Effector memory CD4-positive, alpha-beta T cell (primary cell): ENCODE results near the gene NDOR1.

Experiments used
- DNase-seq, 3 donors: peaks; one replicate each; pipeline ENCODE4 v3.0.0-alpha.2; 2020
- H3K27ac ChIP-seq: 2 replicates; pipeline ENCODE4 v1.7.0; 2013; ENCODE audit warnings: mild to moderate bottlenecking, low read length, moderate library complexity; ENCODE audit not compliant: insufficient read depth, poor library complexity, severe bottlenecking
- H3K27me3 ChIP-seq: replicated peaks from 2 replicates; pipeline ENCODE4 v1.7.0; 2013; ENCODE audit warnings: mild to moderate bottlenecking, low read length; ENCODE audit not compliant: insufficient read depth, control insufficient read depth, poor library complexity, severe bottlenecking
- H3K36me3 ChIP-seq: 2 replicates; pipeline ENCODE4 v1.7.0; 2013; ENCODE audit warnings: mild to moderate bottlenecking, low read length, moderate library complexity; ENCODE audit not compliant: control insufficient read depth, insufficient read depth
- H3K4me1 ChIP-seq: 2 replicates; pipeline ENCODE4 v1.7.0; 2013; ENCODE audit warnings: low read length, mild to moderate bottlenecking; ENCODE audit not compliant: control insufficient read depth, insufficient read depth, poor library complexity, severe bottlenecking
- H3K4me3 ChIP-seq: 2 replicates; pipeline ENCODE4 v1.7.0; 2013; ENCODE audit warnings: low read length, low read depth, mild to moderate bottlenecking; ENCODE audit not compliant: insufficient read depth, poor library complexity, severe bottlenecking
- H3K9me3 ChIP-seq: 2 replicates; pipeline ENCODE4 v1.7.0; 2013; ENCODE audit warnings: mild to moderate bottlenecking, low read length, moderate library complexity; ENCODE audit not compliant: control insufficient read depth

The NDOR1 gene

DNA sequence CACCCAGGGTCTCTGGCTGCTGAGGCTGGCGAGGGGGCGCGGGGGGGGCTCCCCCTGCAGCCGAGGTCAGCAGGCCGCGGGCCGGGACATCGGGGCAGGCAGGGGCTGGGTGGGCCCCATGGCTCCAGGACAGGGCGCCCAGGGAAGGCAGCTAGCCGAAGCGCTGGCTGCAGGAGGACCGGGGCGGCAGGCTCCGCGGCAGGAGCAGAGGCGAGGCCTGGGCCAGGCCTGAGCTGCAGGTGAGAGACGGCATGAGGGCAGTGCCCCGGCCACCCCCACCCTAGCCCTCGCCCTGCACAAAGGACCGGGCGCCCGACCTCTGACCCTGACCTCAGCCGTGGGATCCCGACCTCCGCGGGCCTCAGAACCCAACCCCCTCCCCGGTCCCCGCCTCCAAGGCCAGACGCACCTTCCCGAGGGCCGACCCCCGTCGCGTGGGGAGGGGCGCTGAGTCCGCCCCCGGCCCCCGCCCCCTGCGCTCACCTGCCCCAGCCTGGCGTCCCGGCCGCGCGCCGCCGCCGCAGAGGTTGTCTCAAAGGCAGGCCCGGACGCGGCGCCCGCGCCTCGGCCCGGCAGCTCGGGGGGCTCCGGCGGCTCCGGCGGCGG lies 16.1 kb downstream of the NDOR1 start:
- DNase-seq: no peak
- Histone ChIP-seq H3K36me3 (no peaks in the 10 kb centered on the region), H3K4me3 (peak overlapping the region; percentile 39), H3K27me3 (no peaks in the 10 kb centered on the region), H3K9me3 (no peaks in the 10 kb centered on the region), H3K4me1 (peaks cover 20% of the 10 kb centered on the region), H3K27ac (no peak overlapping the region)

DNA sequence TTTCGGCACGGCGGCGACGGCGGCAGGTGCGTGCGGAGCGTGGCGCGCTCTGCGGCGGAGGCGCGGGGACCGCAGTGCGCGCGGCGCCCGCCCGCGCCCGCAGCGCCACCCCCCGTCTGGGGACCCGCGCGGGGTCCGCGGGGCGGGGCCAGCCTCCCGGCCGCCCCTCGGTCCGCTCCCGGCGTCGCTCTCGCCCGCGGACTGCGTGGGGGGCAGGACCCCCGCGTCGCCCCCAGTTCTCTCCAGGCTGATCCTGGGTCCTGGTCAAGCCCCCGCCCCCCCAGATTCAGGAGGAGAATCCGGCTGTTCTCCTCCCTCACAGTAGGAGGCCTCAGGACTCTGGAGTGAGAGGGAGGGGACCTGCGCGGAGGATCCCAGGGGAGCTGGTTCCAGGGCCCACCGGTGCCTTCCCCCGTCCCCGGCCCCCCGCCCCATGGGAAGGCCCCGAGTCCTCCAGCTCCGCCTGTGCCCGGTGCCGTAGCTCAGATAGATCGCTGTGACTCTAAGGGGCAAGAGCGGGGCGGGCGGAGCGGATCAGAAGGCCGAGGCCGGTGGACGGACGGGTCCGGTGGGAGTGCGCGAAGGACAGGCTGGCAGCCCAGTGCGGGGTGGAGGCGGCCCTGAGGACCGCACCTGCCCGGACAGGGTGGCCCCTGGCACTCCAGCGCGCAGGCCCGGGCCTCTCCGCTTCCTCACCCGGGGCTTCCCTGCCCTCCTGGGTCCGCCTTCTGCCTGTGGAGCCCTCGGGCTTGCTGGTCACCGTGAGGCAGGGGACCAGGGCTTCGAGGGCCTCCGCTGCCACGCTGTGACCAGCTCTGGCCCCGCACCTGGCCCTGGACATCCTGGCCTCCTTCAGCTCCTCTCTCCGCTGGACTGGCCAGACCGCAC lies 16.9 kb downstream of the NDOR1 start, which contains the start of gene RNF208:
TSS of gene RNF208 (minus strand) at position 51 of the 888 bp plus-strand sequence. CDS start 1,028 bp downstream, outside the sequence.
- Histone ChIP-seq H3K4me3 (peak within 1 kb of the TSS; percentile 60), H3K27me3 (no peaks in the 10 kb centered on the region), H3K27ac (peak within 1 kb of the TSS; percentile 53), H3K36me3 (no peaks in the 10 kb centered on the region), H3K9me3 (no peaks in the 10 kb centered on the region), H3K4me1 (peaks cover 22% of the 10 kb centered on the region)
- DNase-seq: no peak

DNA sequence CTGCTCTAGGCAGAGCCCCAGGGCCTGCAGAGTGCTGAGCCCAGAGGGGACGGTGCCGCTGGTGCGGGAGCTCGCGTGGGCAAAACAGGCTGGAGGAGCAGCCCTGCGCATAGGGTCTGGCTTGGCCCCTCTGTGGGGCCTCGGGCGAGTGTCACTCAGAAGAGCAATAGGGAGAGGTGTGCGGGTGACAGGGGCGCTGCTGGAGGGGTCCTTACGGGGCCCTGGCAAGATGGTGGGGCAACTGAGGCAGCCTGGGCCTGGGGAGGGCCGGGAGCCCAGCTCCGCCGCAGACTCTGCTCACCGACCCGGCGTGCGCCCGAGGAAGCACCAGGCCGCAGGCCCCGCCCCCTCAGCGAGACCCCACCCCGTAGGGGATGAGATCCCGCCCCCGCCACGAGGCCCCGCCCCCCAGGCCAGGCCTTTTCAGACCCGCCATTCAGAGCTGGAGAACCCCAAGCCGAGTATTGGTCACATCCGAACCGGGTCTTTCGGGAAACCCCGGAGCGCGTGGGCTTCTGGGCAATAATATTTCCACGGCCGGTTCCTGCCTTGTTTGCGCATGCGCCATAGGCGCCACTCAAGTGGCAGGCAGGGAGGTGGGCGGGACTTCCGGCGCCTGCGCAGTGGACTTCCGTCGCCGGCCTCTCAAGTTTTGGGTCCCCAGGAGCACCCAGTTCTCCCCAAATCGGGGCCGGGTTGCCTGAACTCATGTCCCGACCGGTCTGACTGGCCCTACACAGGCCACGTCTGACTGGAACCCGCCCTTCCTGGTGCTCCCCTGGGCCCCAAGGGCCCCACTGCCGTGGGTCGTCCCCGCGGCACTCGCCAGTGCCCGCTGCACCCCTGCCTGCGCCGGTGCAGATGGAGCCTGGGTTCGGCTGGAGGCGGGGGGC lies 17.8 kb downstream of the NDOR1 start:
- peak overlapping the region; percentile 82 for H3K4me3 ChIP-seq
- peak; percentile 98 for DNase-seq
- peaks cover 22% of the 10 kb centered on the region for H3K4me1 ChIP-seq
- H3K27ac ChIP-seq: peak overlapping the region; percentile 86
- no peaks in the 10 kb centered on the region for H3K36me3 ChIP-seq
- H3K9me3 ChIP-seq: no peaks in the 10 kb centered on the region
- no peaks in the 10 kb centered on the region for H3K27me3 ChIP-seq

DNA sequence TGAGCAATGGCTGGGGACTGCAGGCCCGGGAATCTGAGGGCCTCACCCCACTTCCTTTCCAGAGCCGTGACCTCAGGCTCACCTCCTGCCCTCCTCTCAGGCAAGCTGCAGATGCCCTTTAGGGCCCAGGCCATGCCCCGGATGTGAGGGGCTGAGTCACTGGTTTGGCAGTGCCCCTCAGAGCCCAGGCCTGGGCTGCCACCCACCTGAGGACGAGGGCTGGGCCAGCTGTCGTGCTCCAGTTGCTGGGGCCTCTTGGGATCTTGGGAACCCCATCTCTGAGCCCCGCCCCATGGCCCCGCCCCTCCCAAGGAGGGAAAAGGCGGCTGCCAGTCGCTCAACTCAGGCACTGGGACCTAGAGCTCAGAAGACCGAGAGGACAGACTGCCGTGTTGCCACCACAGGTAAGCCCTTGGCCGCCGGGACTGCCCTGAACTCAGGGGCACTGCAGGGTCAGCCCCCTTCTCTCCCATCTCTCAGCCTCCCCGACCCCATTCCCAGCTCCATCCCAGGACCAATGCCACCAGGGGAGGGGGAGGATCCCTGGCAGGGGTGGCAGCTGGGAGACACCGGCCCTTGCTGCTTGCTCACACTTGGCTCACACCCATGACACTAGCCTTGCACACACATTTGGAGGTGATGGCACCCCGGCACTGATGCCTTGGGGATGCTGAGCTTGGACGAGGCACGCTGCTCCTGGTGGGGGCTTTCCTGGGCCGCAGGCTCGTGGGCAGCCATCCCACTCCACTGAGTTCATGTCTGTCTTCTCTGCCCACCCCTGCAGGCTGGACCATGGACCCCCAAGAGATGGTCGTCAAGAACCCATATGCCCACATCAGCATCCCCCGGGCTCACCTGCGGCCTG lies 19.6 kb downstream of the NDOR1 start, which contains the start of gene CYSRT1:
TSS of gene CYSRT1 (plus strand) at position 345 of the 865 bp plus-strand sequence. CDS start at position 793, 448 bp downstream.
- H3K27ac ChIP-seq: peak within 1 kb of the TSS; percentile 86
- H3K9me3 ChIP-seq: no peaks in the 10 kb centered on the region
- H3K36me3 ChIP-seq: no peaks in the 10 kb centered on the region
- peak within 1 kb of the TSS; percentile 82 for H3K4me3 ChIP-seq
- DNase-seq: no peak
- no peaks in the 10 kb centered on the region for H3K27me3 ChIP-seq
- H3K4me1 ChIP-seq: peaks cover 22% of the 10 kb centered on the region

DNA sequence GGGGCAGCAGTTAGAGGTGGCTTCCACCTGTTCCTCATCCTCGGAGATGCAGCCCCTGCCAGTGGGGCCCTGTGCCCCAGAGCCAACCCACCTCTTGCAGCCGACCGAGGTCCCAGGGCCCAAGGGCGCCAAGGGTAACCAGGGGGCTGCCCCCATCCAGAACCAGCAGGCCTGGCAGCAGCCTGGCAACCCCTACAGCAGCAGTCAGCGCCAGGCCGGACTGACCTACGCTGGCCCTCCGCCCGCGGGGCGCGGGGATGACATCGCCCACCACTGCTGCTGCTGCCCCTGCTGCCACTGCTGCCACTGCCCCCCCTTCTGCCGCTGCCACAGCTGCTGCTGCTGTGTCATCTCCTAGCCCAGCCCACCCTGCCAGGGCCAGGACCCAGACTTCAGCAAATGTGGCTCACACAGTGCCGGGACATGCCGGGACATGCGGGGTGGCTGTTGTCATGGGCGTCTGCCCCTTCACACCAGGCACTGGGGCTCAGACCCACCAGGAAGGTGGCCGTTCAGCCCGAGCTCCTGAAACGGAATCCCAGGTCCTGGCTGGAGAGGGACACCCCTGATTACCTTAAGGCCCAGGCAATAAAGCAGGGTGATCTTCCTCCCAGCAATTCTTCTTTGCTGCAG lies 20.3 kb downstream of the NDOR1 start:
- Histone ChIP-seq H3K27ac (no peak overlapping the region), H3K27me3 (peaks cover 4% of the 10 kb centered on the region), H3K9me3 (no peaks in the 10 kb centered on the region), H3K4me1 (peaks cover 22% of the 10 kb centered on the region), H3K4me3 (no peak overlapping the region), H3K36me3 (no peaks in the 10 kb centered on the region)
- DNase-seq: no peak

DNA sequence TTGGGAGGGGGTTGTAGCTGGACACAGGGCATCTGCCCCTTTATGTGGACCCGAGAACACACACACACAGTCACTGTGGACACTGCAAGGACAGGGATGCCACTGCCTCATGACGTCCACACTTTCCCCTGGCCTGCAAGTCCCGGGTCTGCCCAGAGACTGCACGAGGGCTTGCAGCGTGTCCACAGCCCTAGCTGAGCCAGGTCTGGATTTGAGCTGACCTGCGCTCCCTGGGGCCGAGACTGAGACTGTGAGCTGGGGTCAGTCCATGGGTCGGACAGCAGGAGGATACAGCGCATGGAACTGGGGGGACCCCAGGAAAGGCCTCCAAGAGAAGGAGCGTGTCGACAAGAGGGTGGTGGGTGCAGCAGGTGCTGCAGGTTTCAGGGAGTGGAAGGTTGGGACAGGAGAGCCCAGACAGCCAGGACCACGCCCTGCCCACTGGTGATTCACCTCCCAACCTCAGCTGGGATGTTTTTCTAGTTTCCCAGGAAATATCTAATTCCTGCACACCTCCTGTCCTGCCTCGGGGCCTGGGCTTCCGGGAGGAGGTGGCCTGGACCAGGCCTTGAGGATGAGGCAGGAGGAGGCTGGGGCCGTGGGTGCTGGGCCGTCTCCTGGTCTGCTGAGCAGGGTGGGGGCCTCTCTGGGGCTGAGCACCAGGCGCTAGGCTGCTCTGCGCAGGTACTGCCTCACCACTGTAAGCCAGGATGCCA lies 21.0 kb downstream of the NDOR1 start:
- Histone ChIP-seq H3K27me3 (peaks cover 4% of the 10 kb centered on the region), H3K36me3 (no peaks in the 10 kb centered on the region), H3K9me3 (no peaks in the 10 kb centered on the region), H3K4me1 (peaks cover 22% of the 10 kb centered on the region), H3K4me3 (no peak overlapping the region), H3K27ac (no peak overlapping the region)
- DNase-seq: no peak

DNA sequence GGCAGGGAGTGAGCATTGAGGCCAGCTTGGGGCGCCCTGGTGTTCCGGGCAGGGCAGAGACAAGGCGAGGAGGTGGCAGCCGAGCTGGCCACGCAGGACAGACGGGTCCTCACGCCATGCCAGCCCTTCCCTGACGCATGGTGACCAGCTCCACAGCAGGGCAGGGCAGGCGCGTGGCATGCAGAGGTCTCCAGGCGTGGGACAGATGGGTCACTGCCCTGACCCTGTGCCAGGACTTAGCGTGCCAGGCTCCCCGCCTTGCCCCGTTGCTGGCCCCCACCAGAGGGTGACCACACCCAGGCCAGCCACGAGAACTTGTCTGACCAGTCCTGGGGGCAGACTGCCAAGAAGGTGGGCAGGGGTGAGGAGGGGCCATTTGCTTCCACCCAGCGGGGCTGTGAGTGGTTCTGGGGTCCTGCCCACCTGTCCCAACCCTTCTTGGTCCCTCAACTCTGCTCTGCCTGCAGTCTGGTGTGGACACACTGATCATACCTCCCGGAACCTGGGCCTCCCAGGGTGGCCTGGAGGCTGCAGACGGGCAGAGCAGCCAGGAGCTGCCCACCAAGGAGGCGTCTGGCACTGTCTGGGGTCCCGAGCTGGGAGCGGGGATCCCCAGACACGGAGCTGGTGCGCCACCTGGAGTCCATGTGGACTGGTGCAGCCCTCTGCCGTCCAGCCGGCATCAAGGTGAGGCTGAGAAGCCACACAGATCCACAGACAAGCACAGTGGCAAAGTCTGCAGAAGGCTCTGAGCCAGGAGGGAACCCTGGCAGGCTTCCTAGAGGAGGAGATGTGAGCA lies 21.8 kb downstream of the NDOR1 start, which contains the start of gene RNF224:
TSS of gene RNF224 (plus strand) at position 449 of the 799 bp plus-strand sequence. CDS start 834 bp downstream, outside the sequence.
- Histone ChIP-seq H3K9me3 (no peaks in the 10 kb centered on the region), H3K27ac (no peak within 1 kb of the TSS), H3K27me3 (peaks cover 4% of the 10 kb centered on the region), H3K4me3 (no peak within 1 kb of the TSS), H3K4me1 (peaks cover 22% of the 10 kb centered on the region), H3K36me3 (no peaks in the 10 kb centered on the region)
- peak; percentile 61 to 70 (median 67) for DNase-seq
